A673 (cell line): ENCODE measurements around the gene SLC38A2. TPM values are rescaled to one million over a fixed set of nuclear protein-coding genes. Genes with fewer than 3 reads are reported as not detected.

Experiments used
- BruUV-seq: library from RNA; stranded (reverse); fragments of 400-500 nt; replicated peaks from 2 replicates; lab custom pipeline; 2021; lab: Mats Ljungman, UMichigan
- CTCF ChIA-PET: fragments of 300-600 bp; sonication (Branson Sonifier 250); formaldehyde crosslinking; loops from one replicate; lab custom pipeline; 2022; ENCODE audit warnings: antibody characterized with exemption; lab: Charles Lee
- POLR2A ChIA-PET: fragments of 300-600 bp; sonication (Branson Sonifier 250); formaldehyde crosslinking; loops from one replicate; lab custom pipeline; 2022; ENCODE audit warnings: antibody characterized with exemption; ENCODE audit not compliant: low non-redundant PET; lab: Charles Lee
- DNase-seq: peaks from one replicate; pipeline ENCODE4 v3.0.0-alpha.2; 2015; ENCODE audit warnings: low spot score
- H3K27ac ChIP-seq: fragments of 200-600 bp; sonication (generic); 2 replicates; pipeline ENCODE4 v1.5.1; 2016; ENCODE audit warnings: mixed run types, low read depth, mild to moderate bottlenecking, mixed read lengths, antibody characterized with exemption, low read length; ENCODE audit not compliant: poor library complexity, severe bottlenecking
- H3K27me3 ChIP-seq: fragments of 200-600 bp; sonication (generic); replicated peaks from 2 replicates; pipeline ENCODE4 v1.6.1; 2017; ENCODE audit warnings: mixed run types, low read depth, mild to moderate bottlenecking, mixed read lengths, antibody characterized with exemption, low read length; ENCODE audit not compliant: insufficient read depth, poor library complexity
- H3K36me3 ChIP-seq: fragments of 200-600 bp; sonication (generic); 2 replicates; pipeline ENCODE4 v1.6.1; 2016; ENCODE audit warnings: mixed run types, mild to moderate bottlenecking, mixed read lengths, antibody characterized with exemption, low read length; ENCODE audit not compliant: insufficient read depth, poor library complexity, severe bottlenecking
- H3K4me1 ChIP-seq: fragments of 200-600 bp; sonication (generic); 2 replicates; pipeline ENCODE4 v1.6.1; 2017; ENCODE audit warnings: mixed run types, mild to moderate bottlenecking, mixed read lengths, antibody characterized with exemption, low read length; ENCODE audit not compliant: insufficient read depth, poor library complexity, severe bottlenecking
- H3K4me3 ChIP-seq: fragments of 200-600 bp; sonication (generic); 2 replicates; pipeline ENCODE4 v1.5.1; 2016; ENCODE audit warnings: low read depth, mixed run types, mild to moderate bottlenecking, mixed read lengths, low read length; ENCODE audit not compliant: poor library complexity, severe bottlenecking
- H3K9me3 ChIP-seq: fragments of 200-600 bp; sonication (generic); 2 replicates; pipeline ENCODE4 v1.6.1; 2016; ENCODE audit warnings: mixed run types, low read depth, mild to moderate bottlenecking, mixed read lengths, antibody characterized with exemption, low read length; ENCODE audit not compliant: poor library complexity, severe bottlenecking
- EZH2 ChIP-seq: fragments of 200-600 bp; sonication (generic); IDR thresholded peaks from 2 replicates; pipeline ENCODE4 v1.6.1; 2017; ENCODE audit warnings: borderline replicate concordance, low read depth, mild to moderate bottlenecking, mixed read lengths, antibody characterized with exemption, low read length; ENCODE audit not compliant: poor library complexity, severe bottlenecking
- intact Hi-C: fragments of 100-400 bp; cut with micrococcal nuclease; formaldehyde crosslinking; loops from one replicate; pipeline ENCODE4 v1.10.0; 2022; ENCODE audit not compliant: unreplicated experiment
- total RNA-seq: library from RNA; stranded (reverse); gene quantifications from 2 replicates; pipeline ENCODE4 v1.2.3, GENCODE V29; 2021
- TF ChIP-seq, protein P1 (sequence below): fragments of 300-800, 200-600 bp; sonication (generic); conservative IDR thresholded peaks from 2 replicates; pipeline ENCODE4 v1.5.1; 2017; ENCODE audit warnings: low read depth, mild to moderate bottlenecking, antibody characterized with exemption, low read length, moderate library complexity, mixed read lengths

The SLC38A2 gene
- total RNA-seq, 1 experiment from 2014 or later = 440 TPM

DNA sequence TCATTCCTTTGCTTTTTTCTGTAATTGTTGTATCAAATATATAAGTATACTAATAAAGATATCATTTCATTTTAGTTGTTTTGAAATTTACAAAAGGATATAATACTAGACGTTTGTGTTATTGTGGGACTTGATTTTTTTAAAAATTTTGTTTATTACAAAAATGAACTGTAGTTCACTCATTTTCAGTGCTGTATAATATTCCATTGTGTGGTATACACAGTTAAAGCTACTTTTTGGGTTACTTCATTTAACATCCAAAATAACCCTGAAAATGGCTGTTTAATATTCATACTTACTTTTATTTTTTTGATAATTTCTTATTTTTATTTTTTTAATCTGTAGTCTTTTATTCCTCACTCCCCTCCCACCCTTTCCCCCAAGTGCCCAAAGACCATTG is 21.4 kb downstream of the SLC38A2 start:
- TF ChIP-seq EZH2 = no peak
- TF ChIP-seq, protein P1, sequence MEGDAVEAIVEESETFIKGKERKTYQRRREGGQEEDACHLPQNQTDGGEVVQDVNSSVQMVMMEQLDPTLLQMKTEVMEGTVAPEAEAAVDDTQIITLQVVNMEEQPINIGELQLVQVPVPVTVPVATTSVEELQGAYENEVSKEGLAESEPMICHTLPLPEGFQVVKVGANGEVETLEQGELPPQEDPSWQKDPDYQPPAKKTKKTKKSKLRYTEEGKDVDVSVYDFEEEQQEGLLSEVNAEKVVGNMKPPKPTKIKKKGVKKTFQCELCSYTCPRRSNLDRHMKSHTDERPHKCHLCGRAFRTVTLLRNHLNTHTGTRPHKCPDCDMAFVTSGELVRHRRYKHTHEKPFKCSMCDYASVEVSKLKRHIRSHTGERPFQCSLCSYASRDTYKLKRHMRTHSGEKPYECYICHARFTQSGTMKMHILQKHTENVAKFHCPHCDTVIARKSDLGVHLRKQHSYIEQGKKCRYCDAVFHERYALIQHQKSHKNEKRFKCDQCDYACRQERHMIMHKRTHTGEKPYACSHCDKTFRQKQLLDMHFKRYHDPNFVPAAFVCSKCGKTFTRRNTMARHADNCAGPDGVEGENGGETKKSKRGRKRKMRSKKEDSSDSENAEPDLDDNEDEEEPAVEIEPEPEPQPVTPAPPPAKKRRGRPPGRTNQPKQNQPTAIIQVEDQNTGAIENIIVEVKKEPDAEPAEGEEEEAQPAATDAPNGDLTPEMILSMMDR = no peak
- DNase-seq = no peak
- Histone ChIP-seq H3K9me3 (no peaks in the 10 kb centered on the region), H3K4me3 (no peak overlapping the region), H3K27me3 (no peaks in the 10 kb centered on the region), H3K36me3 (no peaks in the 10 kb centered on the region), H3K27ac (no peak overlapping the region), H3K4me1 (no peaks in the 10 kb centered on the region)
- BruUV-seq = no TSS peak
- POLR2A ChIA-PET = no interaction called here
- intact Hi-C loops = no loop called here
- CTCF ChIA-PET = no interaction called here

DNA sequence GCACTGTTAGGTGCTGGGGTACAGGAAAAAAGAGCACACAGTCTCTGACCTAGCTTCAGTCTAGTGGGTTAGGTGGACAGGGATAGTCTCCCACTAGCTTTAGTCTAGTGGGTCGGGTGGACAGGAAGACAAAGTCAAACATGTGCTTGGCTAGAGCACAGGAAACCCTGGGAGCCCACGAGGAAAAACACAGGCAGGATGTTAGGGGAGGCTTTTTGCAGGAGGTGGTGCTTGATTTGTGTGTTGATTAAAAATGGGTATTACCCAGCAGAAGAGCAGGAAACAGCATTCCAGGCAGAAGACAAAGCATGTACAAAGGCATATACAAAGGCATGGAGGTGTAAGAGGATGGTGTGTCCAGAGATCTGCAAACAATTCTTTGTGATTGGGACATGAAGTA is 23.3 kb downstream of the SLC38A2 start:
- H3K36me3 ChIP-seq = no peaks in the 10 kb centered on the region
- POLR2A ChIA-PET = no interaction called here
- no TSS peak for BruUV-seq
- H3K4me1 ChIP-seq = no peaks in the 10 kb centered on the region
- no peak for DNase-seq
- H3K27ac ChIP-seq = no peak overlapping the region
- H3K27me3 ChIP-seq = no peaks in the 10 kb centered on the region
- intact Hi-C loops = no loop called here
- H3K9me3 ChIP-seq = no peaks in the 10 kb centered on the region
- TF ChIP-seq, protein P1 = no peak
- no peak overlapping the region for H3K4me3 ChIP-seq
- CTCF ChIA-PET = no interaction called here

DNA sequence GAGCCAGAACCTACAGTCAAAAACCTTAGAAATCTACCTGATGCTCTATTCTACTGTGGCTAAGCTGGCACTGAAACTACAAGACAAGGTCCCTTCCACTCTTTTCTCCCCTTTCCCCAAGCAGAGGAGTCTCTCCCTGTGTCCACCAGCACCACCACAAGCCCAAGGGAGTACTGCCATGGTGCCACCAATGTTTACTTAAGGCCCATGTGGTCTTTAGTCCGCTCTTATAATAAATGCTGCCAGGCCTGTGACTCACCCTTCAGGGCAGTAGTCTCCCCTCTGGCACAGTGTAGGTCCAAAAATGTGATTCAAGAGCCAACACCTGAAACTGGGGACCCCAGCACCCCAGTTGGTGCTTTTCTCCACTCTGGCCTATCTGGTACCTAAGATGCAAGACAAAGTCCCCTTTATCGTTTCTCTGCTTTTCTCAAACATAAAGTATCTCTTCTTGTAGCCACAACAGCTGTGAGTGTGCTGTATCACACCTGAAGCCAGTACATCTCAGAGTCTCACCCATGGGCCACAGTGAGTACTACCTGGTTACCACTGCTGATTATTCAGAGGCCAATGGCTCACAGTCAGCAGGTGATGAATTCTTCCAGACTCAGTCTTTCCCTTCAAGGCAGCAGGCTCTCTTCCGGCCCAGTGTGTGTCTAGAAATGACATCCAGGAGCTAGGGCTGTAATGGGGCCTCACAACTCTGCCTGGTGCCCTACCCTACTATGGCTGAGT is 29.3 kb downstream of the SLC38A2 start:
- no peaks in the 10 kb centered on the region for H3K27me3 ChIP-seq
- ChIA-PET CTCF (no interaction called here), POLR2A (no interaction called here)
- H3K9me3 ChIP-seq = no peaks in the 10 kb centered on the region
- no peaks in the 10 kb centered on the region for H3K36me3 ChIP-seq
- BruUV-seq = no TSS peak
- H3K27ac ChIP-seq = no peak overlapping the region
- TF ChIP-seq EZH2 = no peak
- TF ChIP-seq, protein P1 = no peak
- H3K4me3 ChIP-seq = no peak overlapping the region
- no peaks in the 10 kb centered on the region for H3K4me1 ChIP-seq
- intact Hi-C loops = loop anchor here (2.0 to 5.0 kb wide), 3 partner anchors 334 to 680 kb away; no protein-coding TSS in a partner anchor
- DNase-seq = no peak
